Measurements from ENCODE around the gene NSUN3.

DNA sequence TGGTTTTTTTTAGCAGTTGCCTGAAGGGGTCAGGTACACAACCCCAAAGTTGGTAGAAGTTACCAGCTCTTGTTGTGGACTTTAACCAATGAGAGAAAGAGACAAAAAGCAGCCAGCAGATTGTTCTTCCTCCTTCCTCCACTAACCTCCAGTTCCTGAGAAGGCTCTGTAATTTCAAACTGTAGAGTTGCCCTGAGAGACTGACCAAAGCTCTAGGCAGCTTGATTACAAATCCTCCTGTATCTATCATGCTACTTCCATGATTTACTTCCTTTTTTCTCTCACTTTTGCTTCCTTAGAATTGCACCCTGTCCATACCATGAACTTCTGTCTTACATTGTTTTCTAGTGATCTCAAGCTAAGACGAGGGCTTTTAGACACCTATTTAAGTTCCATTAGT, 29.2 kb downstream of the NSUN3 start:
- TF ChIP-seq POLR2A (IDR thresholded peaks at IDR 0.05) = no peak
- TF ChIP-seq, protein P1, sequence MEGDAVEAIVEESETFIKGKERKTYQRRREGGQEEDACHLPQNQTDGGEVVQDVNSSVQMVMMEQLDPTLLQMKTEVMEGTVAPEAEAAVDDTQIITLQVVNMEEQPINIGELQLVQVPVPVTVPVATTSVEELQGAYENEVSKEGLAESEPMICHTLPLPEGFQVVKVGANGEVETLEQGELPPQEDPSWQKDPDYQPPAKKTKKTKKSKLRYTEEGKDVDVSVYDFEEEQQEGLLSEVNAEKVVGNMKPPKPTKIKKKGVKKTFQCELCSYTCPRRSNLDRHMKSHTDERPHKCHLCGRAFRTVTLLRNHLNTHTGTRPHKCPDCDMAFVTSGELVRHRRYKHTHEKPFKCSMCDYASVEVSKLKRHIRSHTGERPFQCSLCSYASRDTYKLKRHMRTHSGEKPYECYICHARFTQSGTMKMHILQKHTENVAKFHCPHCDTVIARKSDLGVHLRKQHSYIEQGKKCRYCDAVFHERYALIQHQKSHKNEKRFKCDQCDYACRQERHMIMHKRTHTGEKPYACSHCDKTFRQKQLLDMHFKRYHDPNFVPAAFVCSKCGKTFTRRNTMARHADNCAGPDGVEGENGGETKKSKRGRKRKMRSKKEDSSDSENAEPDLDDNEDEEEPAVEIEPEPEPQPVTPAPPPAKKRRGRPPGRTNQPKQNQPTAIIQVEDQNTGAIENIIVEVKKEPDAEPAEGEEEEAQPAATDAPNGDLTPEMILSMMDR (IDR thresholded peaks at IDR 0.05 in 4 of 5, conservative IDR thresholded peaks at IDR 0.05 in 1 of 5) = no peak
